GM12878 (cell line): ENCODE data around the gene GLT1D1. TPM values are rescaled to one million over a fixed set of nuclear protein-coding genes. Genes with fewer than 3 reads are reported as not detected.
A peak's percentile ranks its signal among the peaks of the same experiment; 100 is the strongest.

Experiments
- CEBPB ChIP-seq, 2 experiments: fragments of 150-350 bp in 1 of 2; IDR thresholded peaks; 2 replicates each; pipeline ENCODE4 v1.6.1; 2012 to 2014; ENCODE audit warnings: low read depth in 2 of 2, low read length in 2 of 2, borderline replicate concordance in 1 of 2, inconsistent platforms in 1 of 2
- CUX1 ChIP-seq: IDR thresholded peaks from 2 replicates; pipeline ENCODE4 v1.6.1; 2012; ENCODE audit warnings: improper control_type of control experiment, low read depth, low read length; ENCODE audit not compliant: insufficient replicate concordance
- E2F8 ChIP-seq: fragments of 450-650 bp; IDR thresholded peaks from 2 replicates; pipeline ENCODE4 v1.6.1; 2018; ENCODE audit warnings: mild to moderate bottlenecking, low read depth, moderate library complexity; ENCODE audit not compliant: partially characterized antibody
- GABPA ChIP-seq: IDR thresholded peaks from 2 replicates; pipeline ENCODE4 v1.6.1; 2014; ENCODE audit warnings: antibody characterized with exemption, low read depth, mild to moderate bottlenecking, inconsistent platforms
- IKZF1 ChIP-seq: fragments of 450-650 bp; conservative IDR thresholded peaks from 2 replicates; pipeline ENCODE4 v1.6.1; 2017; ENCODE audit warnings: antibody characterized with exemption, mild to moderate bottlenecking
- NBN ChIP-seq: fragments of 450-650 bp; IDR thresholded peaks from 2 replicates; pipeline ENCODE4 v1.6.1; 2016
- NR2C1 ChIP-seq: fragments of 450-650 bp; IDR thresholded peaks from 2 replicates; pipeline ENCODE4 v1.6.1; 2017; ENCODE audit warnings: antibody characterized with exemption, mild to moderate bottlenecking, moderate library complexity
- NRF1 ChIP-seq: conservative IDR thresholded peaks from 2 replicates; pipeline ENCODE4 v1.6.1; 2011; ENCODE audit warnings: mild to moderate bottlenecking, low read depth, low read length, improper control_type of control experiment
- POU2F2 ChIP-seq: IDR thresholded peaks from 3 replicates; pipeline ENCODE4 v1.6.1; 2011; ENCODE audit warnings: low read depth, mild to moderate bottlenecking, low read length, borderline replicate concordance
- RAD21 ChIP-seq: IDR thresholded peaks from 2 replicates; pipeline ENCODE4 v1.6.1; 2011; ENCODE audit warnings: mild to moderate bottlenecking, low read depth, low read length, moderate library complexity; ENCODE audit not compliant: insufficient read depth
- RAD51 ChIP-seq: fragments of 450-650 bp; IDR thresholded peaks from 2 replicates; pipeline ENCODE4 v1.6.1; 2016; ENCODE audit warnings: moderate library complexity, mild to moderate bottlenecking, inconsistent platforms
- RBBP5 ChIP-seq: fragments of 200-600 bp; sonication (generic); conservative IDR thresholded peaks from 2 replicates; pipeline ENCODE4 v1.6.1; 2016
- RFX5 ChIP-seq: IDR thresholded peaks from 2 replicates; pipeline ENCODE4 v1.6.1; 2011; ENCODE audit warnings: low read depth, low read length, improper control_type of control experiment
- RUNX3 ChIP-seq: IDR thresholded peaks from 2 replicates; pipeline ENCODE4 v1.6.1; 2012; ENCODE audit warnings: low read length, inconsistent platforms
- SIN3A ChIP-seq: IDR thresholded peaks from 2 replicates; pipeline ENCODE4 v1.6.1; 2012; ENCODE audit warnings: low read depth, low read length, improper control_type of control experiment
- SUZ12 ChIP-seq: fragments of 200-600 bp; sonication (generic); IDR thresholded peaks from one replicate; pipeline ENCODE4 v1.6.1; 2018; ENCODE audit warnings: antibody characterized with exemption, mild to moderate bottlenecking; ENCODE audit not compliant: unreplicated experiment
- ZNF24 ChIP-seq: fragments of 450-650 bp; IDR thresholded peaks from 2 replicates; pipeline ENCODE4 v1.6.1; 2017; ENCODE audit warnings: antibody characterized with exemption, mild to moderate bottlenecking
- ZNF687 ChIP-seq: fragments of 450-650 bp; IDR thresholded peaks from 2 replicates; pipeline ENCODE4 v1.6.1; 2017; ENCODE audit warnings: mild to moderate bottlenecking, moderate library complexity
- polyA plus RNA-seq, 11 experiments: library from polyadenylated mRNA; depleted of rRNA in 4 of 11; unstranded in 6 of 11; stranded (reverse) in 5 of 11; fragments of >200 nt; fragmentation: Nextera tagmentation in 4 of 11; fragmentation: Illumina TruSeq in 1 of 11; extraction: Ambion mirVana in 4 of 11; extraction: Trizol in 1 of 11; gene quantifications; 1 replicate in 1 of 11; 2 replicates in 10 of 11; pipeline versions ENCODE4 v1.2.1 to v1.2.3, GENCODE V29; 2011 to 2016; ENCODE audit warnings: inconsistent platforms in 2 of 11, missing spikeins in 2 of 11, low read depth in 1 of 11
- total RNA-seq, 4 experiments: library from RNA; depleted of rRNA in 3 of 4; stranded (reverse); fragments of >200 nt in 3 of 4; fragmentation: Illumina TruSeq in 1 of 4; extraction: Trizol in 1 of 4; gene quantifications; 2 replicates each; pipeline versions ENCODE4 v1.2.1 to v1.2.3, GENCODE V29; 2013 to 2021

The GLT1D1 gene
- total and polyA plus RNA-seq, 10 of the 15 experiments (the other 5 are each of a cell fraction or from before 2014, with no cell fraction given): 0.42 to 62.8 (median 3.0) TPM

- TF ChIP-seq ZNF687 (peak; percentile 98), NR2C1 (no peak), NBN (peak; percentile 91), RFX5 (0 out of 2 replicates have a peak, but pooled peaks have one; percentile 18), RBBP5 (no peak), CUX1 (peak; percentile 42), NRF1 (no peak), E2F8 (no peak), CEBPB (IDR thresholded peaks at IDR 0.05; ENCODE audit: borderline replicate concordance in 1 of 2, low read depth in 2 of 2, low read length in 2 of 2) (no peak), ZNF24 (peak; percentile 47; the same call in 1 of the 2 replicates), POU2F2 (peak; percentile 84), IKZF1 (peak; percentile 74), RAD51 (peak; percentile 90), GABPA (peak; percentile 60; the same call in 1 of the 2 replicates), SUZ12 (no peak), RUNX3 (no peak; the same call in 1 of the 2 replicates), SIN3A (peak; percentile 87; the same call in 1 of the 2 replicates), RAD21 (no peak)
Measured at GRCh38 chr12:128820723-128821432, 32.4 kb upstream of the GLT1D1 start (continued).
